ENCODE measurements around the gene CFAP54. TPM values are rescaled to one million over a fixed set of nuclear protein-coding genes. Genes with fewer than 3 reads are reported as not detected.

Gene CFAP54
- total and polyA plus RNA-seq, 2 of the 4 experiments (the other 2 are of a cell fraction) = 0.18 to 0.41 TPM

GRCh38 chr12:96587691-96588090 lies 98.3 kb downstream of the CFAP54 start:
- Histone ChIP-seq H3K27ac (ENCODE audit: insufficient read depth, low read length) (no peak overlapping the region), H4K91ac (ENCODE audit: insufficient read depth, low read depth, low read length) (no peak overlapping the region), H3K4me3 (ENCODE audit: insufficient read depth, low read depth, low read length) (no peak overlapping the region), H3K9me3 (ENCODE audit: control insufficient read depth, insufficient read depth, low read length) (no peaks in the 10 kb centered on the region), H2AK5ac (ENCODE audit: low read depth, low read length) (no peak overlapping the region), H2BK15ac (ENCODE audit: low read depth, low read length) (no peak overlapping the region), H2AFZ (replicated peaks; ENCODE audit: low read length, poor library complexity) (no peak overlapping the region), H3K4ac (ENCODE audit: low read depth, low read length) (no peak overlapping the region), H2AK9ac (replicated peaks; ENCODE audit: low read depth, low read length, poor library complexity) (no peak overlapping the region), H2BK20ac (ENCODE audit: low read depth, low read length) (no peak overlapping the region), H3K23ac (ENCODE audit: low read depth, low read length) (no peak overlapping the region), H3K9me1 (ENCODE audit: insufficient read depth, low read length) (no peaks in the 10 kb centered on the region), H3K18ac (ENCODE audit: low read depth, low read length) (no peak overlapping the region), H3K9ac (ENCODE audit: low read depth, low read length) (no peak overlapping the region), H3K4me2 (ENCODE audit: low read depth, low read length) (no peak overlapping the region), H4K20me1 (ENCODE audit: insufficient read depth, low read length) (no peaks in the 10 kb centered on the region), H4K5ac (ENCODE audit: low read depth, low read length) (no peak overlapping the region), H4K8ac (ENCODE audit: low read depth in 2 of 2, low read length in 2 of 2) (no peak overlapping the region), H3K27me3 (ENCODE audit: control insufficient read depth, insufficient read depth, low read length) (no peaks in the 10 kb centered on the region), H3K4me1 (ENCODE audit: control insufficient read depth, insufficient read depth, low read length) (no peaks in the 10 kb centered on the region), H3K56ac (ENCODE audit: extremely low read depth, insufficient read depth, low read length) (no peak overlapping the region), H3K14ac (replicated peaks; ENCODE audit: low read depth, low read length) (no peak overlapping the region), H3K36me3 (ENCODE audit: control insufficient read depth, insufficient read depth, low read length) (no peaks in the 10 kb centered on the region), H3K79me1 (ENCODE audit: low read depth in 1 of 2, low read length in 2 of 2) (no peaks in the 10 kb centered on the region), H2BK5ac (ENCODE audit: low read depth, low read length, poor library complexity, severe bottlenecking) (no peak overlapping the region), H2BK120ac (ENCODE audit: low read depth, low read length) (no peak overlapping the region)
- BruUV-seq (replicated peaks) = no TSS peak
- no peak for ATAC-seq (ENCODE audit: low read depth)
- TF ChIP-seq MXI1 (IDR thresholded peaks at IDR 0.05; ENCODE audit: borderline replicate concordance, low read depth, low read length) (no peak), MAFK (IDR thresholded peaks at IDR 0.05; ENCODE audit: low read depth, low read length) (no peak), MAZ (IDR thresholded peaks at IDR 0.05; ENCODE audit: borderline replicate concordance, low read depth, low read length) (no peak), NFE2L2 (IDR thresholded peaks at IDR 0.05; ENCODE audit: low read depth, low read length) (no peak), BHLHE40 (IDR thresholded peaks at IDR 0.05; ENCODE audit: low read depth, low read length) (no peak), FOS (IDR thresholded peaks at IDR 0.05; ENCODE audit: low read depth, low read length) (no peak), RFX5 (IDR thresholded peaks at IDR 0.05; ENCODE audit: low read depth, low read length) (no peak), SMC3 (IDR thresholded peaks at IDR 0.05; ENCODE audit: low read depth, low read length) (no peak), RCOR1 (IDR thresholded peaks at IDR 0.05; ENCODE audit: insufficient replicate concordance, low read length) (no peak), ELK1 (IDR thresholded peaks at IDR 0.05; ENCODE audit: borderline replicate concordance, low read depth, low read length) (no peak), POLR2A (IDR thresholded peaks at IDR 0.05; ENCODE audit: low read depth, low read length) (no peak), CHD1 (IDR thresholded peaks at IDR 0.05; ENCODE audit: low read depth, low read length) (no peak), CEBPB (IDR thresholded peaks at IDR 0.05; ENCODE audit: low read depth, low read length) (no peak), RAD21 (IDR thresholded peaks at IDR 0.05; ENCODE audit: low read length) (no peak)
- TF ChIP-seq, protein P1, sequence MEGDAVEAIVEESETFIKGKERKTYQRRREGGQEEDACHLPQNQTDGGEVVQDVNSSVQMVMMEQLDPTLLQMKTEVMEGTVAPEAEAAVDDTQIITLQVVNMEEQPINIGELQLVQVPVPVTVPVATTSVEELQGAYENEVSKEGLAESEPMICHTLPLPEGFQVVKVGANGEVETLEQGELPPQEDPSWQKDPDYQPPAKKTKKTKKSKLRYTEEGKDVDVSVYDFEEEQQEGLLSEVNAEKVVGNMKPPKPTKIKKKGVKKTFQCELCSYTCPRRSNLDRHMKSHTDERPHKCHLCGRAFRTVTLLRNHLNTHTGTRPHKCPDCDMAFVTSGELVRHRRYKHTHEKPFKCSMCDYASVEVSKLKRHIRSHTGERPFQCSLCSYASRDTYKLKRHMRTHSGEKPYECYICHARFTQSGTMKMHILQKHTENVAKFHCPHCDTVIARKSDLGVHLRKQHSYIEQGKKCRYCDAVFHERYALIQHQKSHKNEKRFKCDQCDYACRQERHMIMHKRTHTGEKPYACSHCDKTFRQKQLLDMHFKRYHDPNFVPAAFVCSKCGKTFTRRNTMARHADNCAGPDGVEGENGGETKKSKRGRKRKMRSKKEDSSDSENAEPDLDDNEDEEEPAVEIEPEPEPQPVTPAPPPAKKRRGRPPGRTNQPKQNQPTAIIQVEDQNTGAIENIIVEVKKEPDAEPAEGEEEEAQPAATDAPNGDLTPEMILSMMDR (conservative IDR thresholded peaks at IDR 0.05; ENCODE audit: low read depth, low read length) = no peak
- dilution Hi-C loops (cut with HindIII; ENCODE audit: low sequenced_read_pairs, unreplicated experiment) = no loop called here
- in situ Hi-C loops (cut with MboI; ENCODE audit: low sequenced_read_pairs) = loop anchor here (10.0 to 25.0 kb wide), 3 partner anchors 397 to 1800 kb away; no protein-coding TSS in a partner anchor
- ChIA-PET CTCF (no interaction called here), POLR2A (ENCODE audit: unreplicated experiment) (no interaction called here)
- WGBS, 2 experiments (ENCODE audit: extremely low coverage in 2 of 2, insufficient read length in 1 of 2) = no CpG with 5 or more reads among the region's 2 CpGs
- DNase-seq = peak; percentile 22
- intact Hi-C loops (cut with micrococcal nuclease) = loop anchor here (10.0 kb wide), 1 partner anchor 817 kb away; no protein-coding TSS in a partner anchor

Data from IMR-90 (cell line).